HL-60 (cell line): ENCODE results near the gene ZNF664.

Experiments
- GABPA ChIP-seq: IDR thresholded peaks from 2 replicates; pipeline ENCODE4 v1.6.1; 2012; ENCODE audit warnings: low read depth
- POLR2AphosphoS5 ChIP-seq: IDR thresholded peaks from 2 replicates; pipeline ENCODE4 v1.6.1; 2012; ENCODE audit warnings: low read depth
- TF ChIP-seq, protein P1 (sequence below): IDR thresholded peaks from one replicate; pipeline ENCODE4 v1.5.1; 2011; ENCODE audit warnings: low read length, control low read depth, inconsistent platforms; ENCODE audit not compliant: insufficient read depth

GRCh38 chr12:124036171-124036598 lies 63.2 kb downstream of the ZNF664 start:
- TF ChIP-seq, protein P1, sequence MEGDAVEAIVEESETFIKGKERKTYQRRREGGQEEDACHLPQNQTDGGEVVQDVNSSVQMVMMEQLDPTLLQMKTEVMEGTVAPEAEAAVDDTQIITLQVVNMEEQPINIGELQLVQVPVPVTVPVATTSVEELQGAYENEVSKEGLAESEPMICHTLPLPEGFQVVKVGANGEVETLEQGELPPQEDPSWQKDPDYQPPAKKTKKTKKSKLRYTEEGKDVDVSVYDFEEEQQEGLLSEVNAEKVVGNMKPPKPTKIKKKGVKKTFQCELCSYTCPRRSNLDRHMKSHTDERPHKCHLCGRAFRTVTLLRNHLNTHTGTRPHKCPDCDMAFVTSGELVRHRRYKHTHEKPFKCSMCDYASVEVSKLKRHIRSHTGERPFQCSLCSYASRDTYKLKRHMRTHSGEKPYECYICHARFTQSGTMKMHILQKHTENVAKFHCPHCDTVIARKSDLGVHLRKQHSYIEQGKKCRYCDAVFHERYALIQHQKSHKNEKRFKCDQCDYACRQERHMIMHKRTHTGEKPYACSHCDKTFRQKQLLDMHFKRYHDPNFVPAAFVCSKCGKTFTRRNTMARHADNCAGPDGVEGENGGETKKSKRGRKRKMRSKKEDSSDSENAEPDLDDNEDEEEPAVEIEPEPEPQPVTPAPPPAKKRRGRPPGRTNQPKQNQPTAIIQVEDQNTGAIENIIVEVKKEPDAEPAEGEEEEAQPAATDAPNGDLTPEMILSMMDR: no peak
- TF ChIP-seq POLR2AphosphoS5 (no peak), GABPA (no peak)
